Stomach (tissue), 9 donors: ENCODE results near the gene CRYGS. TPM values are rescaled to one million over a fixed set of nuclear protein-coding genes. Genes with fewer than 3 reads are reported as not detected.

Experiments used
- DNase-seq, 2 donors: peaks; one replicate each; pipeline versions ENCODE4 v3.0.0 to v3.0.0-alpha.2; 2013 to 2019
- H3K27ac ChIP-seq, 5 donors: fragments of 200-600 bp in 4 of 5; sonication (generic) in 4 of 5; one replicate each; pipeline ENCODE4 v1.5.1; 2013 to 2019; ENCODE audit warnings: mild to moderate bottlenecking in 1 of 5, moderate library complexity in 1 of 5
- H3K27me3 ChIP-seq, 3 donors: fragments of 200-600 bp; sonication (generic); one replicate each; pipeline ENCODE4 v1.5.1; 2017 to 2019; ENCODE audit warnings: mixed run types in 1 of 3
- H3K36me3 ChIP-seq, 4 donors: fragments of 200-600 bp; sonication (generic); 1 replicate in 3 of 4; 2 replicates in 1 of 4; pipeline ENCODE4 v1.5.1; 2016 to 2019
- H3K4me1 ChIP-seq, 4 donors: fragments of 200-600 bp; sonication (generic); one replicate each; pipeline ENCODE4 v1.5.1; 2016 to 2019
- H3K4me3 ChIP-seq, 4 donors: fragments of 200-600 bp; sonication (generic) in 3 of 4; one replicate each; pipeline ENCODE4 v1.5.1; 2016 to 2019; ENCODE audit warnings: mild to moderate bottlenecking in 1 of 4
- H3K9me3 ChIP-seq, 4 donors: fragments of 200-600 bp; sonication (generic); one replicate each; pipeline ENCODE4 v1.5.1; 2016 to 2019
- CTCF ChIP-seq, 7 experiments: fragments of 450-650 bp in 4 of 7; fragments of 200-600 bp in 3 of 7; sonication (generic) in 3 of 7; IDR thresholded peaks; one replicate each; pipeline ENCODE4 v1.5.1; 2016 to 2019; ENCODE audit warnings: antibody characterized with exemption in 7 of 7, control low read depth in 2 of 7, mild to moderate bottlenecking in 1 of 7
- EP300 ChIP-seq: sonication (generic); formaldehyde crosslinking; IDR thresholded peaks from one replicate; pipeline ENCODE4 v1.6.1; 2017; ENCODE audit warnings: antibody characterized with exemption
- POLR2A ChIP-seq, 4 donors: fragments of 450-650 bp; IDR thresholded peaks; one replicate each; pipeline ENCODE4 v1.6.1; 2016; ENCODE audit warnings: antibody characterized with exemption in 4 of 4, control low read depth in 2 of 4, mild to moderate bottlenecking in 1 of 4, moderate library complexity in 1 of 4
- POLR2AphosphoS5 ChIP-seq, 3 donors: sonication (generic); formaldehyde crosslinking; IDR thresholded peaks; one replicate each; pipeline ENCODE4 v1.6.1; 2016; ENCODE audit warnings: antibody characterized with exemption in 3 of 3
- WGBS, 5 donors: extraction: QIAGEN DNeasy Blood & Tissue Kit in 3 of 5; methylation state at CpG; one replicate each; pipeline versions ENCODE4 v1.1.5 to v1.1.7; 2013 to 2018; 5-methylcytosine and 5-hydroxymethylcytosine counted together
- intact Hi-C: fragments of 100-400 bp; cut with DNase I; formaldehyde crosslinking; loops from one replicate; pipeline ENCODE4 v1.15.1; 2023; ENCODE audit warnings: low total_unique reads
- polyA plus RNA-seq, 3 donors: library from polyadenylated mRNA; stranded (reverse); fragments of 200-250 nt; gene quantifications; one replicate each; pipeline ENCODE4 v1.2.3, GENCODE V29; 2013
- total RNA-seq, 5 donors: library from RNA; depleted of rRNA; stranded (reverse); fragments of >200 nt; gene quantifications; one replicate each; pipeline versions ENCODE4 v1.1.0 to v1.2.3, GENCODE V29; 2014 to 2016
- donor health status: healthy with polysubstance abuse.
- donor health status: Bipolar disorder and iron deficiency.
- donor health status: healthy.

Gene CRYGS
- total and polyA plus RNA-seq, 8 donors: 1.8 to 6.6 (median 4.7) TPM; not detected in 2

- H3K4me1 ChIP-seq: no peaks in the 10 kb centered on the region
- DNase-seq: no peak
- H3K27me3 ChIP-seq: peaks cover 0 to 21% (median 0%) of the 10 kb centered on the region in 3 donors
- H3K36me3 ChIP-seq: no peaks in the 10 kb centered on the region
- H3K27ac ChIP-seq: no peak overlapping the region
- whole genome bisulfite sequencing, 5 donors: 65 to 85% (median 70%) methylated on average over 3 of the region's 3 CpGs
- TF ChIP-seq POLR2AphosphoS5 (IDR thresholded peaks at IDR 0.05): no peak
- no peak for TF ChIP-seq EP300
- peak in 3 of 7 experiments; percentile 15 to 40 (median 36) for TF ChIP-seq CTCF (IDR thresholded peaks at IDR 0.05)
- H3K4me3 ChIP-seq: no peak overlapping the region
- peaks cover 0 to 5% (median 1%) of the 10 kb centered on the region in 4 donors for H3K9me3 ChIP-seq
- intact Hi-C loops: no loop called here
Observed at GRCh38 chr3:186514296-186515002, 29.7 kb downstream of the CRYGS start.

- Histone ChIP-seq H3K27ac (no peak overlapping the region), H3K27me3 (peaks cover 0 to 14% (median 0%) of the 10 kb centered on the region in 3 donors), H3K36me3 (no peaks in the 10 kb centered on the region), H3K4me3 (no peak overlapping the region), H3K4me1 (no peaks in the 10 kb centered on the region), H3K9me3 (peaks cover 0 to 5% (median 1%) of the 10 kb centered on the region in 4 donors)
- 48 to 71% (median 55%) methylated on average over 5 of the region's 5 CpGs for WGBS, 5 donors
- TF ChIP-seq POLR2A (IDR thresholded peaks at IDR 0.05) (no peak), EP300 (no peak), POLR2AphosphoS5 (IDR thresholded peaks at IDR 0.05) (no peak), CTCF (IDR thresholded peaks at IDR 0.05) (no peak)
- intact Hi-C loops: no loop called here
- no peak for DNase-seq
Observed at GRCh38 chr3:186513386-186513785, 30.8 kb downstream of the CRYGS start.

GRCh38 chr3:186512570-186513302, 31.4 kb downstream of the CRYGS start:
- peaks cover 0 to 14% (median 0%) of the 10 kb centered on the region in 3 donors for H3K27me3 ChIP-seq
- intact Hi-C loops: no loop called here
- no peak overlapping the region for H3K27ac ChIP-seq
- H3K4me1 ChIP-seq: no peaks in the 10 kb centered on the region
- TF ChIP-seq CTCF (IDR thresholded peaks at IDR 0.05): no peak
- TF ChIP-seq POLR2A (IDR thresholded peaks at IDR 0.05): no peak
- TF ChIP-seq POLR2AphosphoS5 (IDR thresholded peaks at IDR 0.05): no peak
- TF ChIP-seq EP300: no peak
- peaks cover 0 to 5% (median 1%) of the 10 kb centered on the region in 4 donors for H3K9me3 ChIP-seq
- no peaks in the 10 kb centered on the region for H3K36me3 ChIP-seq
- DNase-seq: no peak
- H3K4me3 ChIP-seq: no peak overlapping the region
- WGBS, 5 donors: 47 to 59% (median 52%) methylated on average over 9 of the region's 9 CpGs

GRCh38 chr3:186511702-186512101, 32.5 kb downstream of the CRYGS start:
- TF ChIP-seq EP300 (no peak), POLR2AphosphoS5 (IDR thresholded peaks at IDR 0.05) (no peak), POLR2A (IDR thresholded peaks at IDR 0.05) (no peak), CTCF (IDR thresholded peaks at IDR 0.05) (no peak)
- H3K9me3 ChIP-seq: peaks cover 0 to 2% (median under 1%) of the 10 kb centered on the region in 4 donors
- H3K4me3 ChIP-seq: no peak overlapping the region
- peaks cover 0 to 14% (median 0%) of the 10 kb centered on the region in 3 donors for H3K27me3 ChIP-seq
- H3K4me1 ChIP-seq: no peaks in the 10 kb centered on the region
- WGBS, 5 donors: 66 to 74% (median 71%) methylated on average over 5 of the region's 5 CpGs
- intact Hi-C loops: no loop called here
- no peaks in the 10 kb centered on the region for H3K36me3 ChIP-seq
- H3K27ac ChIP-seq: no peak overlapping the region
- DNase-seq: no peak
